ENCODE results near the gene UQCC5.

GRCh38 chr3:52487050-52487787 lies 49.2 kb upstream of the UQCC5 start:
- TF ChIP-seq CTCF (IDR thresholded peaks at IDR 0.05) (no peak), POLR2A (IDR thresholded peaks at IDR 0.05) (no peak), POLR2AphosphoS5 (IDR thresholded peaks at IDR 0.05) (no peak)

All from prostate gland (tissue), 2 donors.